GM18526 (cell line): ENCODE data around the gene CNGA1.

Experiments
- POLR2A ChIP-seq: IDR thresholded peaks from 3 replicates; pipeline ENCODE4 v1.6.1; 2011; ENCODE audit not compliant: insufficient read length; ENCODE audit errors: extremely low read depth

The CNGA1 gene

GRCh38 chr4:48037117-48037462 lies 20.6 kb upstream of the CNGA1 start:
- no peak for TF ChIP-seq POLR2A

- TF ChIP-seq POLR2A, result no peak
Observed at GRCh38 chr4:48035952-48036351, 19.5 kb upstream of the CNGA1 start.

- TF ChIP-seq POLR2A, result no peak
Observed at GRCh38 chr4:48033825-48034413, 17.4 kb upstream of the CNGA1 start.

GRCh38 chr4:48033412-48033811 lies 16.9 kb upstream of the CNGA1 start:
- no peak for TF ChIP-seq POLR2A

- no peak for TF ChIP-seq POLR2A
Observed at GRCh38 chr4:48032721-48033120, 16.2 kb upstream of the CNGA1 start.

GRCh38 chr4:48031802-48032525 lies 15.5 kb upstream of the CNGA1 start:
- TF ChIP-seq POLR2A, result no peak

- no peak for TF ChIP-seq POLR2A
Observed at GRCh38 chr4:48030470-48030869, 14.0 kb upstream of the CNGA1 start.

GRCh38 chr4:48028696-48029095 lies 12.2 kb upstream of the CNGA1 start:
- no peak for TF ChIP-seq POLR2A

GRCh38 chr4:48027653-48028052 lies 11.2 kb upstream of the CNGA1 start:
- TF ChIP-seq POLR2A, result no peak

GRCh38 chr4:48025005-48025404 lies 8.5 kb upstream of the CNGA1 start:
- TF ChIP-seq POLR2A, result no peak

GRCh38 chr4:48024522-48024921 lies 8.0 kb upstream of the CNGA1 start:
- no peak for TF ChIP-seq POLR2A

GRCh38 chr4:48022192-48022799 lies 5.8 kb upstream of the CNGA1 start:
- no peak for TF ChIP-seq POLR2A

- no peak for TF ChIP-seq POLR2A
Observed at GRCh38 chr4:48021100-48021499, 4.6 kb upstream of the CNGA1 start.

- no peak for TF ChIP-seq POLR2A
Observed at GRCh38 chr4:48018112-48018511, 1.6 kb upstream of the CNGA1 start.

- TF ChIP-seq POLR2A, result no peak
Observed at GRCh38 chr4:48017108-48017571, 659 bp upstream of the CNGA1 start.

GRCh38 chr4:48015678-48016077 lies 803 bp downstream of the CNGA1 start:
- no peak for TF ChIP-seq POLR2A

- TF ChIP-seq POLR2A, result no peak
Observed at GRCh38 chr4:48015216-48015615, 1.3 kb downstream of the CNGA1 start.

GRCh38 chr4:48012824-48013223 lies 3.7 kb downstream of the CNGA1 start:
- TF ChIP-seq POLR2A, result no peak
